Measurements from ENCODE around the gene ENDOD1.

GRCh38 chr11:95044010-95044409 lies 45.6 kb upstream of the ENDOD1 start:
- TF ChIP-seq CTCF (conservative IDR thresholded peaks at IDR 0.05; ENCODE audit: low read depth, low read length) (no peak), EZH2phosphoT487 (IDR thresholded peaks at IDR 0.05; ENCODE audit: borderline replicate concordance, low read length) (no peak), EZH2 (IDR thresholded peaks at IDR 0.05; ENCODE audit: low read length, unreplicated experiment) (no peak)
